NCI-H1417 treated with DMSO at 0.1 percent for 48 hours (cell line): ENCODE measurements around the gene GABRB3.

Experiments
- DNase-seq: peaks from one replicate; lab custom pipeline; 2025; lab: John Stamatoyannopoulos, UW

The GABRB3 gene

GRCh38 chr15:26555898-26556297 lies 217.0 kb downstream of the GABRB3 start:
- no peak for DNase-seq

GRCh38 chr15:26551473-26551872 lies 221.4 kb downstream of the GABRB3 start:
- no peak for DNase-seq

- no peak for DNase-seq
Observed at GRCh38 chr15:26550880-26551279, 222.0 kb downstream of the GABRB3 start.

GRCh38 chr15:26537663-26538062 lies 235.2 kb downstream of the GABRB3 start:
- DNase-seq: no peak

GRCh38 chr15:26531489-26531888 lies 241.4 kb downstream of the GABRB3 start:
- no peak for DNase-seq

GRCh38 chr15:26525096-26525495 lies 247.8 kb downstream of the GABRB3 start:
- no peak for DNase-seq

- no peak for DNase-seq
Observed at GRCh38 chr15:26521691-26522198, 251.1 kb downstream of the GABRB3 start.

- DNase-seq: no peak
Observed at GRCh38 chr15:26521130-26521529, 251.7 kb downstream of the GABRB3 start.

GRCh38 chr15:26518885-26519284 lies 254.0 kb downstream of the GABRB3 start:
- DNase-seq: no peak

- no peak for DNase-seq
Observed at GRCh38 chr15:26516102-26516980, 256.5 kb downstream of the GABRB3 start.

- no peak for DNase-seq
Observed at GRCh38 chr15:26504009-26504408, 268.9 kb downstream of the GABRB3 start.
